Liver (tissue), 9 donors: ENCODE results near the gene PGAP1. TPM values are rescaled to one million over a fixed set of nuclear protein-coding genes. Genes with fewer than 3 reads are reported as not detected.

Experiments used
- DNase-seq: peaks from one replicate; pipeline ENCODE4 v3.0.0-alpha.2; 2017; ENCODE audit warnings: low spot score
- H3K27ac ChIP-seq, 2 donors: one replicate each; pipeline ENCODE4 v1.7.0; 2013; ENCODE audit warnings: inconsistent platforms in 2 of 2, low read length in 2 of 2, control low read depth in 1 of 2, low read depth in 1 of 2, mild to moderate bottlenecking in 1 of 2
- H3K27me3 ChIP-seq, 4 donors: one replicate each; pipeline versions ENCODE4 v1.6.1 to v1.7.0; 2013; ENCODE audit warnings: low read length in 3 of 4, inconsistent platforms in 1 of 4, mild to moderate bottlenecking in 1 of 4, moderate library complexity in 1 of 4; ENCODE audit not compliant: control insufficient read depth in 4 of 4, insufficient read depth in 4 of 4
- H3K36me3 ChIP-seq, 4 donors: one replicate each; pipeline versions ENCODE4 v1.6.1 to v1.7.0; 2013; ENCODE audit warnings: low read length in 3 of 4, mild to moderate bottlenecking in 3 of 4, low read depth in 1 of 4, moderate library complexity in 1 of 4; ENCODE audit not compliant: control insufficient read depth in 4 of 4, insufficient read depth in 3 of 4
- H3K4me1 ChIP-seq, 4 donors: one replicate each; pipeline versions ENCODE4 v1.6.1 to v1.7.0; 2013; ENCODE audit warnings: low read length in 3 of 4, mild to moderate bottlenecking in 3 of 4, moderate library complexity in 1 of 4; ENCODE audit not compliant: control insufficient read depth in 4 of 4, insufficient read depth in 4 of 4
- H3K4me3 ChIP-seq, 3 donors: one replicate each; pipeline versions ENCODE4 v1.6.1 to v1.7.0; 2013; ENCODE audit warnings: low read length in 3 of 3, control low read depth in 1 of 3, low read depth in 1 of 3, mild to moderate bottlenecking in 1 of 3
- H3K9ac ChIP-seq, 2 donors: one replicate each; pipeline ENCODE4 v1.7.0; 2013; ENCODE audit warnings: low read length in 2 of 2, mild to moderate bottlenecking in 2 of 2, moderate library complexity in 2 of 2, control low read depth in 1 of 2, low read depth in 1 of 2
- H3K9me3 ChIP-seq, 4 donors: one replicate each; pipeline versions ENCODE4 v1.6.1 to v1.7.0; 2013; ENCODE audit warnings: low read length in 3 of 4; ENCODE audit not compliant: control insufficient read depth in 4 of 4
- CTCF ChIP-seq: fragments of 150-350 bp; IDR thresholded peaks from 2 replicates; pipeline ENCODE4 v1.5.1; 2017; ENCODE audit warnings: improper control_type of control experiment, low read depth, low read length; ENCODE audit not compliant: missing input control
- EGR1 ChIP-seq, 2 donors: IDR thresholded peaks; 2 replicates each; pipeline ENCODE4 v1.6.1; 2016 to 2018; ENCODE audit warnings: antibody characterized with exemption in 2 of 2, low read depth in 2 of 2
- FOXA1 ChIP-seq: IDR thresholded peaks from 2 replicates; pipeline ENCODE4 v1.6.1; 2016; ENCODE audit warnings: antibody characterized with exemption
- FOXA2 ChIP-seq: IDR thresholded peaks from 2 replicates; pipeline ENCODE4 v1.6.1; 2016; ENCODE audit warnings: antibody characterized with exemption
- GABPA ChIP-seq, 2 donors: IDR thresholded peaks in 1 of 2; conservative IDR thresholded peaks in 1 of 2; 2 replicates each; pipeline ENCODE4 v1.6.1; 2016; ENCODE audit warnings: antibody characterized with exemption in 2 of 2, mild to moderate bottlenecking in 1 of 2, moderate library complexity in 1 of 2
- HNF4A ChIP-seq, 2 donors: conservative IDR thresholded peaks; 2 replicates each; pipeline ENCODE4 v1.6.1; 2016; ENCODE audit warnings: antibody characterized with exemption in 2 of 2, mild to moderate bottlenecking in 2 of 2
- HNF4G ChIP-seq: IDR thresholded peaks from 2 replicates; pipeline ENCODE4 v1.6.1; 2016; ENCODE audit warnings: antibody characterized with exemption
- JUND ChIP-seq, 2 donors: IDR thresholded peaks; 2 replicates each; pipeline ENCODE4 v1.6.1; 2016; ENCODE audit warnings: antibody characterized with exemption in 2 of 2
- MAX ChIP-seq: IDR thresholded peaks from 2 replicates; pipeline ENCODE4 v1.6.1; 2016; ENCODE audit warnings: antibody characterized with exemption
- NR2F2 ChIP-seq: IDR thresholded peaks from 2 replicates; pipeline ENCODE4 v1.6.1; 2016; ENCODE audit warnings: antibody characterized with exemption
- RAD21 ChIP-seq, 2 donors: IDR thresholded peaks; 2 replicates each; pipeline ENCODE4 v1.6.1; 2016; ENCODE audit warnings: antibody characterized with exemption in 2 of 2, mild to moderate bottlenecking in 2 of 2
- REST ChIP-seq: IDR thresholded peaks from 2 replicates; pipeline ENCODE4 v1.6.1; 2016; ENCODE audit warnings: antibody characterized with exemption, mild to moderate bottlenecking
- RXRA ChIP-seq, 2 donors: IDR thresholded peaks; 2 replicates each; pipeline ENCODE4 v1.6.1; 2017 to 2018; ENCODE audit warnings: antibody characterized with exemption in 2 of 2, mild to moderate bottlenecking in 1 of 2
- SP1 ChIP-seq: IDR thresholded peaks from 2 replicates; pipeline ENCODE4 v1.6.1; 2018; ENCODE audit warnings: antibody characterized with exemption, mild to moderate bottlenecking
- TAF1 ChIP-seq: conservative IDR thresholded peaks from 2 replicates; pipeline ENCODE4 v1.6.1; 2016; ENCODE audit warnings: antibody characterized with exemption, mild to moderate bottlenecking
- YY1 ChIP-seq: IDR thresholded peaks from 2 replicates; pipeline ENCODE4 v1.6.1; 2016; ENCODE audit warnings: antibody characterized with exemption, mild to moderate bottlenecking
- ZBTB33 ChIP-seq: IDR thresholded peaks from 2 replicates; pipeline ENCODE4 v1.6.1; 2016; ENCODE audit warnings: antibody characterized with exemption
- WGBS: extraction: QIAGEN DNeasy Blood & Tissue Kit; methylation state at CpG from one replicate; pipeline ENCODE4 v1.1.7; 2013; 5-methylcytosine and 5-hydroxymethylcytosine counted together
- polyA plus RNA-seq, 2 donors: library from polyadenylated mRNA; stranded (reverse) in 1 of 2; unstranded in 1 of 2; fragments of 200-250 nt in 1 of 2; fragments of >200 nt in 1 of 2; fragmentation: Nextera tagmentation in 1 of 2; extraction: Ambion mirVana in 1 of 2; gene quantifications; one replicate each; pipeline versions ENCODE4 v1.2.1 to v1.2.3, GENCODE V29; 2013 to 2015
- total RNA-seq, 2 donors: library from RNA; depleted of rRNA; stranded (reverse); fragments of >200 nt; gene quantifications; one replicate each; pipeline ENCODE4 v1.2.3, GENCODE V29; 2014
- TF ChIP-seq, protein P1 (sequence below): IDR thresholded peaks from 2 replicates; pipeline ENCODE4 v1.6.1; 2016; ENCODE audit warnings: antibody characterized with exemption
- donor health status: healthy.
- donor health status: healthy.
- donor health status: healthy.
- donor health status: healthy.
- donor health status: healthy.

The PGAP1 gene
- total and polyA plus RNA-seq, 4 donors: 0.54 to 5.8 (median 2.3) TPM

DNA sequence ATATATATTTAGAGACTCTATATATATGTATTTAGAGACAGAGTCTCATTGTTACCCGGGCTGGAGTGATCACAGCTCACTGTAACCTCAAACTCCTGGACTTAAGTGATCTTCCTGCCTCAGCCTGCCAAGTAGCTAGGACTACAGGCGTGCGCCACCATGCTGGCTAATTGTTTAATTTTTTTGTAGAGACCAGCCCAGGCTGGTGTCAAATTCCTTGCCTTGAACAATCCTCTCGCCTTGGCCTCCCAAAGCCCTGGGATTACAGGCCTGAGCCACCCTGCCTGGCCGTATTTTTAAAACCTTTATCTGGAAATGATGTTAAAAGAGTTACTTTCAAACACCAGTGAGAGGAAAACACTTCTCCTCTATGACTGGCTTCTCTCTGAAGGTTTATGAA lies 30.9 kb upstream of the PGAP1 start:
- Histone ChIP-seq H3K4me1 (peaks cover 0 to 8% (median 4%) of the 10 kb centered on the region in 4 donors), H3K27me3 (no peaks in the 10 kb centered on the region), H3K36me3 (no peaks in the 10 kb centered on the region), H3K27ac (no peak overlapping the region), H3K4me3 (no peak overlapping the region), H3K9me3 (no peaks in the 10 kb centered on the region), H3K9ac (no peak overlapping the region)
- TF ChIP-seq RXRA (IDR thresholded peaks at IDR 0.05): no peak
- TF ChIP-seq GABPA (IDR thresholded peaks at IDR 0.05 in 1 of 2, conservative IDR thresholded peaks at IDR 0.05 in 1 of 2): no peak
- no peak for TF ChIP-seq ZBTB33
- TF ChIP-seq TAF1: no peak
- TF ChIP-seq SP1: no peak
- TF ChIP-seq YY1: no peak
- TF ChIP-seq JUND (IDR thresholded peaks at IDR 0.05): no peak
- TF ChIP-seq, protein P1, sequence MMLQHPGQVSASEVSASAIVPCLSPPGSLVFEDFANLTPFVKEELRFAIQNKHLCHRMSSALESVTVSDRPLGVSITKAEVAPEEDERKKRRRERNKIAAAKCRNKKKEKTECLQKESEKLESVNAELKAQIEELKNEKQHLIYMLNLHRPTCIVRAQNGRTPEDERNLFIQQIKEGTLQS: no peak
- no peak for TF ChIP-seq RAD21 (IDR thresholded peaks at IDR 0.05)
- TF ChIP-seq EGR1 (IDR thresholded peaks at IDR 0.05; ENCODE audit: low read depth in 2 of 2): no peak
- TF ChIP-seq HNF4A (conservative IDR thresholded peaks at IDR 0.05): no peak
- TF ChIP-seq MAX: no peak
- no peak for TF ChIP-seq FOXA2
- TF ChIP-seq HNF4G: no peak
- TF ChIP-seq FOXA1: no peak
- TF ChIP-seq CTCF: no peak
- whole genome bisulfite sequencing: 97% methylated on average over 5 of the region's 5 CpGs
- DNase-seq: no peak

DNA sequence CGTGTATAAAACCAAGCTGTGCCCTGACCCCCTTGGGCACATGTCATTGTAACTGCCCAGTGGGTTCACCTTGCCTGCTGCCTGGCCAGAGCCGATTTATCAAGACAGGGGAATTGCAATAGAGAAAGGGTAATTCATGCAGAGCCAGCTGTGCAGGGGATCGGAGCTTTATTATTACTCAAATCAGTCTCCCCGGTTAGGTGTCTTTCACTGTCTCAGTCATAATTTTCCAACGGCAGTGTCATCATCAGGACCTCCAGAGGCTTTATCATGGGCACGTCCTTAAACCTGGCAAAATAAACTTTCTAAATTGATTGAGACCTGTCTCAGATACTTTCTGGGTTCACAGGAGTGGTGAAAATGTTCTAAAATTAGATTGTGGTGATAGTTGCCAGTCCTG lies 29.6 kb upstream of the PGAP1 start:
- Histone ChIP-seq H3K4me3 (no peak overlapping the region), H3K4me1 (peaks cover 0 to 8% (median 4%) of the 10 kb centered on the region in 4 donors), H3K9ac (no peak overlapping the region), H3K27ac (no peak overlapping the region), H3K9me3 (no peaks in the 10 kb centered on the region), H3K27me3 (no peaks in the 10 kb centered on the region), H3K36me3 (no peaks in the 10 kb centered on the region)
- no peak for TF ChIP-seq ZBTB33
- TF ChIP-seq YY1: no peak
- no peak for TF ChIP-seq HNF4A (conservative IDR thresholded peaks at IDR 0.05)
- no peak for TF ChIP-seq NR2F2
- no peak for TF ChIP-seq RXRA (IDR thresholded peaks at IDR 0.05)
- TF ChIP-seq EGR1 (IDR thresholded peaks at IDR 0.05; ENCODE audit: low read depth in 2 of 2): no peak
- no peak for TF ChIP-seq RAD21 (IDR thresholded peaks at IDR 0.05)
- TF ChIP-seq CTCF: no peak
- TF ChIP-seq HNF4G: no peak
- no peak for TF ChIP-seq REST
- no peak for TF ChIP-seq FOXA1
- TF ChIP-seq JUND (IDR thresholded peaks at IDR 0.05): no peak
- 81% methylated on average over 6 of the region's 6 CpGs for WGBS
- no peak for DNase-seq
